WTC11 (cell line): ENCODE data around the gene AKR1C3. TPM values are rescaled to one million over a fixed set of nuclear protein-coding genes. Genes with fewer than 3 reads are reported as not detected.

Source experiments
- ATAC-seq: fragments of 200-7000 bp; cut with Tn5 transposase; 2 replicates; pipeline ENCODE4 v1.10.0; 2021; ENCODE audit warnings: mild to moderate bottlenecking, moderate library complexity
- CTCF ChIA-PET: fragments of 300-600 bp; sonication (Branson Sonifier 250); formaldehyde crosslinking; loops from one replicate; lab custom pipeline; 2021; ENCODE audit warnings: antibody characterized with exemption; lab: Charles Lee
- POLR2A ChIA-PET: fragments of 350-600 bp; sonication (Branson Sonifier 250); formaldehyde crosslinking; loops from one replicate; lab custom pipeline; 2021; ENCODE audit warnings: antibody characterized with exemption; lab: Charles Lee
- DNase-seq: peaks from one replicate; pipeline ENCODE4 v3.0.0; 2021; ENCODE audit warnings: low spot score
- H3K27ac Mint-ChIP-seq: 2 replicates; pipeline ENCODE4 v1.8.0; 2021; ENCODE audit warnings: mixed read lengths
- H3K27me3 Mint-ChIP-seq: 2 replicates; pipeline ENCODE4 v1.8.0; 2021; ENCODE audit warnings: low read depth, mild to moderate bottlenecking, moderate library complexity, mixed read lengths
- H3K36me3 Mint-ChIP-seq: 2 replicates; pipeline ENCODE4 v1.8.0; 2021; ENCODE audit warnings: mixed read lengths
- H3K4me1 Mint-ChIP-seq: 2 replicates; pipeline ENCODE4 v1.8.0; 2022; ENCODE audit warnings: mixed read lengths
- H3K4me3 Mint-ChIP-seq: 2 replicates; pipeline ENCODE4 v1.8.0; 2021; ENCODE audit warnings: mild to moderate bottlenecking, moderate library complexity, mixed read lengths
- H3K9me3 Mint-ChIP-seq: 2 replicates; pipeline ENCODE4 v1.8.0; 2021; ENCODE audit warnings: mixed read lengths
- ATF3 ChIP-seq: sonication (generic); formaldehyde crosslinking; conservative IDR thresholded peaks from 2 replicates; pipeline ENCODE4 v1.8.1; 2022; ENCODE audit warnings: mild to moderate bottlenecking, missing genetic modification reagents
- ESRRA ChIP-seq: sonication (generic); formaldehyde crosslinking; IDR thresholded peaks from 2 replicates; pipeline ENCODE4 v1.8.1; 2022; ENCODE audit warnings: mild to moderate bottlenecking, missing genetic modification reagents, borderline replicate concordance
- FOXP1 ChIP-seq: sonication (generic); formaldehyde crosslinking; IDR thresholded peaks from 2 replicates; pipeline ENCODE4 v1.8.0; 2022; ENCODE audit warnings: missing genetic modification reagents, mild to moderate bottlenecking, moderate library complexity, borderline replicate concordance
- GABPB1 ChIP-seq: sonication (generic); formaldehyde crosslinking; IDR thresholded peaks from 2 replicates; pipeline ENCODE4 v1.8.1; 2023; ENCODE audit warnings: mild to moderate bottlenecking, missing genetic modification reagents
- HMGXB4 ChIP-seq: sonication (generic); formaldehyde crosslinking; IDR thresholded peaks from 2 replicates; pipeline ENCODE4 v1.8.1; 2023; ENCODE audit warnings: mild to moderate bottlenecking, moderate library complexity, missing genetic modification reagents
- JAZF1 ChIP-seq: fragments of 250-450 bp; sonication (Bioruptor Pico); IDR thresholded peaks from 2 replicates; pipeline ENCODE4 v1.9.0; 2021; ENCODE audit warnings: moderate library complexity, mild to moderate bottlenecking, inconsistent platforms
- NFE2L1 ChIP-seq: sonication (generic); formaldehyde crosslinking; IDR thresholded peaks from 2 replicates; pipeline ENCODE4 v1.8.1; 2023; ENCODE audit warnings: missing genetic modification reagents
- NR1H2 ChIP-seq: sonication (generic); formaldehyde crosslinking; IDR thresholded peaks from 2 replicates; pipeline ENCODE4 v1.9.0; 2021; ENCODE audit warnings: mild to moderate bottlenecking, moderate library complexity, missing genetic modification reagents
- NR3C1 ChIP-seq: sonication (generic); formaldehyde crosslinking; conservative IDR thresholded peaks from 2 replicates; pipeline ENCODE4 v1.8.1; 2023; ENCODE audit warnings: low read depth, mild to moderate bottlenecking, missing genetic modification reagents
- PRRX2 ChIP-seq: fragments of 250-450 bp; sonication (Bioruptor Pico); IDR thresholded peaks from 2 replicates; pipeline ENCODE4 v1.8.0; 2021; ENCODE audit warnings: mild to moderate bottlenecking
- TCF7 ChIP-seq: sonication (generic); formaldehyde crosslinking; IDR thresholded peaks from 2 replicates; pipeline ENCODE4 v1.8.0; 2022; ENCODE audit warnings: mild to moderate bottlenecking, low read depth, missing genetic modification reagents, moderate library complexity
- TEAD1 ChIP-seq: sonication (generic); formaldehyde crosslinking; IDR thresholded peaks from 2 replicates; pipeline ENCODE4 v1.8.0; 2022; ENCODE audit warnings: mild to moderate bottlenecking, missing genetic modification reagents
- TEAD4 ChIP-seq: sonication (generic); formaldehyde crosslinking; IDR thresholded peaks from 2 replicates; pipeline ENCODE4 v1.8.0; 2022; ENCODE audit warnings: mild to moderate bottlenecking, missing genetic modification reagents
- ZBTB21 ChIP-seq: sonication (generic); formaldehyde crosslinking; IDR thresholded peaks from 2 replicates; pipeline ENCODE4 v1.8.1; 2023; ENCODE audit warnings: mild to moderate bottlenecking, missing genetic modification reagents, borderline replicate concordance
- ZNF425 ChIP-seq: fragments of 250-450 bp; sonication (Bioruptor Pico); conservative IDR thresholded peaks from 2 replicates; pipeline ENCODE4 v1.9.0; 2021; ENCODE audit warnings: mild to moderate bottlenecking
- total RNA-seq: library from RNA; stranded (reverse); gene quantifications from 3 replicates; pipeline ENCODE4 v1.2.3, GENCODE V29; 2021
- TF ChIP-seq, protein P1 (sequence below): sonication (generic); formaldehyde crosslinking; IDR thresholded peaks from 2 replicates; pipeline ENCODE4 v1.8.0; 2022; ENCODE audit warnings: mild to moderate bottlenecking, missing genetic modification reagents
- TF ChIP-seq, protein P2 (sequence below): fragments of 250-450 bp; sonication (Bioruptor Pico); IDR thresholded peaks from 2 replicates; pipeline ENCODE4 v1.9.0; 2021; ENCODE audit warnings: moderate library complexity, mild to moderate bottlenecking, inconsistent platforms, borderline replicate concordance
- TF ChIP-seq, protein P3 (sequence below): sonication (generic); formaldehyde crosslinking; IDR thresholded peaks from 2 replicates; pipeline ENCODE4 v1.8.1; 2022; ENCODE audit warnings: missing genetic modification reagents, borderline replicate concordance
- TF ChIP-seq, protein P4 (sequence below): sonication (generic); formaldehyde crosslinking; IDR thresholded peaks from 2 replicates; pipeline ENCODE4 v1.8.0; 2022; ENCODE audit warnings: mild to moderate bottlenecking, missing genetic modification reagents

AKR1C3 gene
- total RNA-seq, 1 experiment from 2014 or later: 6.7 TPM

GRCh38 chr10:5071411-5072198 lies 22.6 kb upstream of the AKR1C3 start:
- H3K4me3 Mint-ChIP-seq: no peak overlapping the region
- CTCF ChIA-PET: interaction anchor here (0.8 to 1.4 kb wide), 2 partner anchors 19 to 222 kb away, joined by 4 to 5 read pairs; no protein-coding TSS in a partner anchor
- peak; percentile 71 for ATAC-seq

DNA sequence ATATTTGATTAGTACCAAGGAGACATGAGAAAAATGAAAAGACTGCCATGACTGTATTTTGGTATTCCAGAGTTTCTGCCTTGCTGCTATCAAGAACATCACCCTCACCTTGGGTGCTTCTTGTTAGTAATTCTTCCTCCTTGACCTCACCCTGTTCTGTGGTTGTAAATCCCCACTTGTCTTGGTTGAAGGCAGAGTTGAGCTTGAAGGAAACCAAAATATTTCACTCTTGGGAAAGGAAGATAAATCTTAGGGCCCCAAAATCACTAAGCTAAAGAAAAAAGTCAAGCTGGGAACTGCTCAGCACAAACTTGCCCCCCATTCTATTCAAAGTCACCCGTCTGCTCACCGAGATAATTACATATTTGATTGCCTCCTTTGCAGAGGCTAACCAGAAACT lies 20.6 kb upstream of the AKR1C3 start:
- Mint-ChIP-seq H3K4me3 (no peak overlapping the region), H3K36me3 (peaks cover 20% of the 10 kb centered on the region), H3K4me1 (peaks cover 21% of the 10 kb centered on the region), H3K9me3 (peaks cover 34% of the 10 kb centered on the region), H3K27ac (no peak overlapping the region), H3K27me3 (peaks cover 8% of the 10 kb centered on the region)
- TF ChIP-seq NR1H2 (CRISPR knock-in tag) (no peak), TEAD1 (CRISPR knock-in tag) (no peak), TEAD4 (no peak), FOXP1 (CRISPR knock-in tag) (no peak), PRRX2 (CRISPR knock-in tag) (no peak), HMGXB4 (no peak), TCF7 (CRISPR knock-in tag) (no peak), ZBTB21 (CRISPR knock-in tag) (no peak), ATF3 (CRISPR knock-in tag) (no peak), NR3C1 (no peak), JAZF1 (no peak), ZNF425 (CRISPR knock-in tag) (no peak)
- TF ChIP-seq, protein P1, sequence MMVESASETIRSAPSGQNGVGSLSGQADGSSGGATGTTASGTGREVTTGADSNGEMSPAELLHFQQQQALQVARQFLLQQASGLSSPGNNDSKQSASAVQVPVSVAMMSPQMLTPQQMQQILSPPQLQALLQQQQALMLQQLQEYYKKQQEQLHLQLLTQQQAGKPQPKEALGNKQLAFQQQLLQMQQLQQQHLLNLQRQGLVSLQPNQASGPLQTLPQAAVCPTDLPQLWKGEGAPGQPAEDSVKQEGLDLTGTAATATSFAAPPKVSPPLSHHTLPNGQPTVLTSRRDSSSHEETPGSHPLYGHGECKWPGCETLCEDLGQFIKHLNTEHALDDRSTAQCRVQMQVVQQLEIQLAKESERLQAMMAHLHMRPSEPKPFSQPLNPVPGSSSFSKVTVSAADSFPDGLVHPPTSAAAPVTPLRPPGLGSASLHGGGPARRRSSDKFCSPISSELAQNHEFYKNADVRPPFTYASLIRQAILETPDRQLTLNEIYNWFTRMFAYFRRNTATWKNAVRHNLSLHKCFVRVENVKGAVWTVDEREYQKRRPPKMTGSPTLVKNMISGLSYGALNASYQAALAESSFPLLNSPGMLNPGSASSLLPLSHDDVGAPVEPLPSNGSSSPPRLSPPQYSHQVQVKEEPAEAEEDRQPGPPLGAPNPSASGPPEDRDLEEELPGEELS (CRISPR knock-in tag): no peak
- TF ChIP-seq, protein P2, sequence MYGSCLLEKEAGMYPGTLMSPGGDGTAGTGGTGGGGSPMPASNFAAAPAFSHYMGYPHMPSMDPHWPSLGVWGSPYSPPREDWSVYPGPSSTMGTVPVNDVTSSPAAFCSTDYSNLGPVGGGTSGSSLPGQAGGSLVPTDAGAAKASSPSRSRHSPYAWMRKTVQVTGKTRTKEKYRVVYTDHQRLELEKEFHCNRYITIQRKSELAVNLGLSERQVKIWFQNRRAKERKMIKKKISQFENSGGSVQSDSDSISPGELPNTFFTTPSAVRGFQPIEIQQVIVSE (CRISPR knock-in tag): no peak
- TF ChIP-seq, protein P3, sequence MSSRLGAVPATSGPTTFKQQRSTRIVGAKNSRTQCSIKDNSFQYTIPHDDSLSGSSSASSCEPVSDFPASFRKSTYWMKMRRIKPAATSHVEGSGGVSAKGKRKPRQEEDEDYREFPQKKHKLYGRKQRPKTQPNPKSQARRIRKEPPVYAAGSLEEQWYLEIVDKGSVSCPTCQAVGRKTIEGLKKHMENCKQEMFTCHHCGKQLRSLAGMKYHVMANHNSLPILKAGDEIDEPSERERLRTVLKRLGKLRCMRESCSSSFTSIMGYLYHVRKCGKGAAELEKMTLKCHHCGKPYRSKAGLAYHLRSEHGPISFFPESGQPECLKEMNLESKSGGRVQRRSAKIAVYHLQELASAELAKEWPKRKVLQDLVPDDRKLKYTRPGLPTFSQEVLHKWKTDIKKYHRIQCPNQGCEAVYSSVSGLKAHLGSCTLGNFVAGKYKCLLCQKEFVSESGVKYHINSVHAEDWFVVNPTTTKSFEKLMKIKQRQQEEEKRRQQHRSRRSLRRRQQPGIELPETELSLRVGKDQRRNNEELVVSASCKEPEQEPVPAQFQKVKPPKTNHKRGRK (CRISPR knock-in tag): no peak
- CTCF ChIA-PET: no interaction called here
- POLR2A ChIA-PET: no interaction called here
- ATAC-seq (no peak), DNase-seq (no peak)

More at GRCh38 chr10:5071411-5072198, 22.6 kb upstream of the AKR1C3 start:
- H3K4me1 Mint-ChIP-seq: peaks cover 25% of the 10 kb centered on the region
- H3K9me3 Mint-ChIP-seq: peaks cover 34% of the 10 kb centered on the region
- no peak for TF ChIP-seq ESRRA (CRISPR knock-in tag)
- peak; percentile 86 for TF ChIP-seq NFE2L1 (CRISPR knock-in tag)
- TF ChIP-seq GABPB1: 0 out of 2 replicates have a peak, but pooled peaks have one; percentile 38
- TF ChIP-seq, protein P4, sequence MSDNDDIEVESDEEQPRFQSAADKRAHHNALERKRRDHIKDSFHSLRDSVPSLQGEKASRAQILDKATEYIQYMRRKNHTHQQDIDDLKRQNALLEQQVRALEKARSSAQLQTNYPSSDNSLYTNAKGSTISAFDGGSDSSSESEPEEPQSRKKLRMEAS (CRISPR knock-in tag): peak; percentile 21; the same call in 1 of the 2 replicates
- H3K36me3 Mint-ChIP-seq: peaks cover 24% of the 10 kb centered on the region
- POLR2A ChIA-PET: no interaction called here
- no peak for DNase-seq
- 0 out of 2 replicates have a peak overlapping the region, but pooled peaks have one; percentile 12 for H3K27ac Mint-ChIP-seq
- H3K27me3 Mint-ChIP-seq: peaks cover 8% of the 10 kb centered on the region
